ENCODE measurements around the gene VGLL3. TPM values are rescaled to one million over a fixed set of nuclear protein-coding genes. Genes with fewer than 3 reads are reported as not detected.

The VGLL3 gene
- total RNA-seq, 5 donors from 2014 or later (not counting 1 experiment from before 2014, with no cell fraction given) = 0.03 to 0.20 (median 0.03) TPM; not detected in 2

GRCh38 chr3:87000940-87001339 lies 10.0 kb upstream of the VGLL3 start:
- H3K27me3 Mint-ChIP-seq = no peaks in the 10 kb centered on the region
- ChIA-PET POLR2A (no interaction called here), CTCF (no interaction called here)
- H3K9me3 ChIP-seq = no peaks in the 10 kb centered on the region
- no peaks in the 10 kb centered on the region for H3K36me3 ChIP-seq (ENCODE audit: control insufficient read depth in 2 of 2, extremely low read depth in 1 of 2, insufficient read depth in 1 of 2, low read length in 1 of 2)
- no peak overlapping the region for H3K4me3 Mint-ChIP-seq
- ATAC-seq (replicated peaks in 1 of 4) (no peak), DNase-seq (no peak)
- H3K4me1 Mint-ChIP-seq = no peaks in the 10 kb centered on the region
- no peak overlapping the region for H3K27ac ChIP-seq (ENCODE audit: low read length)
- H3K36me3 Mint-ChIP-seq = no peaks in the 10 kb centered on the region
- H3K27me3 ChIP-seq (replicated peaks in 1 of 2; ENCODE audit: control insufficient read depth in 2 of 2, extremely low read depth in 1 of 2, insufficient read depth in 2 of 2, low read length in 1 of 2) = no peaks in the 10 kb centered on the region
- WGBS (ENCODE audit: insufficient coverage) = no CpG with 5 or more reads among the region's 4 CpGs
- H3K27ac Mint-ChIP-seq = no peak overlapping the region
- peaks cover 0 to 4% (median 0%) of the 10 kb centered on the region in 3 donors for H3K9me3 Mint-ChIP-seq
- H3K4me3 ChIP-seq (ENCODE audit: control insufficient read depth in 1 of 2, extremely low read depth in 1 of 2, low read length in 1 of 2) = no peak overlapping the region
- H3K4me1 ChIP-seq (ENCODE audit: control insufficient read depth in 1 of 2, extremely low read depth in 1 of 2, insufficient read depth in 2 of 2, low read length in 2 of 2) = no peaks in the 10 kb centered on the region

- ATAC-seq (replicated peaks in 1 of 4) (no peak), DNase-seq (no peak)
- no peaks in the 10 kb centered on the region for H3K27me3 ChIP-seq (replicated peaks in 1 of 2; ENCODE audit: control insufficient read depth in 2 of 2, extremely low read depth in 1 of 2, insufficient read depth in 2 of 2, low read length in 1 of 2)
- peaks cover under 1 to 6% of the 10 kb centered on the region in 2 donors for H3K27me3 Mint-ChIP-seq
- H3K9me3 ChIP-seq = no peaks in the 10 kb centered on the region
- no peak overlapping the region for H3K27ac ChIP-seq (ENCODE audit: low read length)
- CTCF ChIA-PET = no interaction called here
- no peaks in the 10 kb centered on the region for H3K4me1 Mint-ChIP-seq
- H3K4me1 ChIP-seq (ENCODE audit: control insufficient read depth in 1 of 2, extremely low read depth in 1 of 2, insufficient read depth in 2 of 2, low read length in 2 of 2) = no peaks in the 10 kb centered on the region
- no peak overlapping the region for H3K27ac Mint-ChIP-seq
- peaks cover 0 to 6% (median 4%) of the 10 kb centered on the region in 3 donors for H3K9me3 Mint-ChIP-seq
- H3K36me3 Mint-ChIP-seq = no peaks in the 10 kb centered on the region
- H3K4me3 Mint-ChIP-seq = no peak overlapping the region
- no peak overlapping the region for H3K4me3 ChIP-seq (ENCODE audit: control insufficient read depth in 1 of 2, extremely low read depth in 1 of 2, low read length in 1 of 2)
- WGBS (ENCODE audit: insufficient coverage) = 80% methylated on average over 1 of the region's 1 CpG
- POLR2A ChIA-PET = no interaction called here
- no peaks in the 10 kb centered on the region for H3K36me3 ChIP-seq (ENCODE audit: control insufficient read depth in 2 of 2, extremely low read depth in 1 of 2, insufficient read depth in 1 of 2, low read length in 1 of 2)
Observed at GRCh38 chr3:86998569-86998968, 7.6 kb upstream of the VGLL3 start.

- no peak overlapping the region for H3K27ac Mint-ChIP-seq
- DNase-seq (no peak), ATAC-seq (replicated peaks in 1 of 4) (no peak)
Observed at GRCh38 chr3:86996261-86996955, 5.5 kb upstream of the VGLL3 start.

GRCh38 chr3:86995537-86995936 lies 4.6 kb upstream of the VGLL3 start:
- ATAC-seq (replicated peaks in 1 of 4) (no peak), DNase-seq (no peak)
- H3K36me3 Mint-ChIP-seq = no peaks in the 10 kb centered on the region
- H3K9me3 Mint-ChIP-seq = peaks cover 0 to 8% (median 4%) of the 10 kb centered on the region in 3 donors
- Histone ChIP-seq H3K4me3 (ENCODE audit: control insufficient read depth in 1 of 2, extremely low read depth in 1 of 2, low read length in 1 of 2) (no peak overlapping the region), H3K36me3 (ENCODE audit: control insufficient read depth in 2 of 2, extremely low read depth in 1 of 2, insufficient read depth in 1 of 2, low read length in 1 of 2) (no peaks in the 10 kb centered on the region), H3K27me3 (replicated peaks in 1 of 2; ENCODE audit: control insufficient read depth in 2 of 2, extremely low read depth in 1 of 2, insufficient read depth in 2 of 2, low read length in 1 of 2) (peaks cover 0 to 6% of the 10 kb centered on the region in 2 experiments), H3K4me1 (ENCODE audit: control insufficient read depth in 1 of 2, extremely low read depth in 1 of 2, insufficient read depth in 2 of 2, low read length in 2 of 2) (peaks cover 0 to 4% of the 10 kb centered on the region in 2 experiments), H3K27ac (ENCODE audit: low read length) (no peak overlapping the region), H3K9me3 (no peaks in the 10 kb centered on the region)
- ChIA-PET CTCF (no interaction called here), POLR2A (no interaction called here)
- H3K27ac Mint-ChIP-seq = no peak overlapping the region
- peaks cover 6 to 13% of the 10 kb centered on the region in 2 donors for H3K27me3 Mint-ChIP-seq
- H3K4me1 Mint-ChIP-seq = peaks cover 0 to 2% (median 2%) of the 10 kb centered on the region in 3 donors
- 88% methylated on average over 2 of the region's 5 CpGs for WGBS (ENCODE audit: insufficient coverage)
- no peak overlapping the region for H3K4me3 Mint-ChIP-seq

More at GRCh38 chr3:86996261-86996955, 5.5 kb upstream of the VGLL3 start:
- H3K9me3 ChIP-seq = no peaks in the 10 kb centered on the region
- H3K27me3 Mint-ChIP-seq = peaks cover 6 to 13% of the 10 kb centered on the region in 2 donors
- no peak overlapping the region for H3K27ac ChIP-seq (ENCODE audit: low read length)
- 79% methylated on average over 2 of the region's 5 CpGs for WGBS (ENCODE audit: insufficient coverage)
- POLR2A ChIA-PET = no interaction called here
- H3K4me1 ChIP-seq (ENCODE audit: control insufficient read depth in 1 of 2, extremely low read depth in 1 of 2, insufficient read depth in 2 of 2, low read length in 2 of 2) = no peaks in the 10 kb centered on the region
- peaks cover 0 to 2% (median under 1%) of the 10 kb centered on the region in 3 donors for H3K4me1 Mint-ChIP-seq
- H3K4me3 Mint-ChIP-seq = no peak overlapping the region
- H3K27me3 ChIP-seq (replicated peaks in 1 of 2; ENCODE audit: control insufficient read depth in 2 of 2, extremely low read depth in 1 of 2, insufficient read depth in 2 of 2, low read length in 1 of 2) = peaks cover 0 to under 1% of the 10 kb centered on the region in 2 experiments
- no peaks in the 10 kb centered on the region for H3K36me3 Mint-ChIP-seq
- H3K36me3 ChIP-seq (ENCODE audit: control insufficient read depth in 2 of 2, extremely low read depth in 1 of 2, insufficient read depth in 1 of 2, low read length in 1 of 2) = no peaks in the 10 kb centered on the region
- H3K9me3 Mint-ChIP-seq = peaks cover 0 to 8% (median 4%) of the 10 kb centered on the region in 3 donors
- CTCF ChIA-PET = no interaction called here
- no peak overlapping the region for H3K4me3 ChIP-seq (ENCODE audit: control insufficient read depth in 1 of 2, extremely low read depth in 1 of 2, low read length in 1 of 2)

- Histone ChIP-seq H3K27me3 (replicated peaks in 1 of 2; ENCODE audit: control insufficient read depth in 2 of 2, extremely low read depth in 1 of 2, insufficient read depth in 2 of 2, low read length in 1 of 2) (peaks cover 4 to 10% of the 10 kb centered on the region in 2 experiments), H3K9me3 (no peaks in the 10 kb centered on the region), H3K4me3 (ENCODE audit: control insufficient read depth in 1 of 2, extremely low read depth in 1 of 2, low read length in 1 of 2) (no peak overlapping the region), H3K4me1 (ENCODE audit: control insufficient read depth in 1 of 2, extremely low read depth in 1 of 2, insufficient read depth in 2 of 2, low read length in 2 of 2) (peaks cover 0 to 6% of the 10 kb centered on the region in 2 experiments), H3K27ac (ENCODE audit: low read length) (no peak overlapping the region), H3K36me3 (ENCODE audit: control insufficient read depth in 2 of 2, extremely low read depth in 1 of 2, insufficient read depth in 1 of 2, low read length in 1 of 2) (no peaks in the 10 kb centered on the region)
- no peaks in the 10 kb centered on the region for H3K36me3 Mint-ChIP-seq
- ChIA-PET POLR2A (no interaction called here), CTCF (no interaction called here)
- H3K27me3 Mint-ChIP-seq = peaks cover 18 to 22% of the 10 kb centered on the region in 2 donors
- H3K4me3 Mint-ChIP-seq = no peak overlapping the region
- DNase-seq = no peak
- ATAC-seq (replicated peaks in 1 of 4) = no peak
- H3K9me3 Mint-ChIP-seq = peaks cover 0 to 8% (median 4%) of the 10 kb centered on the region in 3 donors
- 73% methylated on average over 7 of the region's 7 CpGs for WGBS (ENCODE audit: insufficient coverage)
- H3K27ac Mint-ChIP-seq = no peak overlapping the region
- H3K4me1 Mint-ChIP-seq = peaks cover 0 to 7% (median 3%) of the 10 kb centered on the region in 3 donors
Observed at GRCh38 chr3:86993704-86994103, 2.8 kb upstream of the VGLL3 start.

GRCh38 chr3:86991840-86992435 lies 989 bp upstream of the VGLL3 start:
- Mint-ChIP-seq H3K27ac (no peak overlapping the region), H3K27me3 (peaks cover 22 to 25% of the 10 kb centered on the region in 2 donors), H3K4me3 (no peak overlapping the region), H3K4me1 (peaks cover 0 to 7% (median 3%) of the 10 kb centered on the region in 3 donors), H3K9me3 (peaks cover 0 to 10% (median 8%) of the 10 kb centered on the region in 3 donors), H3K36me3 (no peaks in the 10 kb centered on the region)
- peaks cover 8 to 10% of the 10 kb centered on the region in 2 experiments for H3K27me3 ChIP-seq (replicated peaks in 1 of 2; ENCODE audit: control insufficient read depth in 2 of 2, extremely low read depth in 1 of 2, insufficient read depth in 2 of 2, low read length in 1 of 2)
- 93% methylated on average over 2 of the region's 8 CpGs for WGBS (ENCODE audit: insufficient coverage)
- no peak overlapping the region for H3K27ac ChIP-seq (ENCODE audit: low read length)
- no peaks in the 10 kb centered on the region for H3K36me3 ChIP-seq (ENCODE audit: control insufficient read depth in 2 of 2, extremely low read depth in 1 of 2, insufficient read depth in 1 of 2, low read length in 1 of 2)
- H3K4me1 ChIP-seq (ENCODE audit: control insufficient read depth in 1 of 2, extremely low read depth in 1 of 2, insufficient read depth in 2 of 2, low read length in 2 of 2) = peaks cover 0 to 6% of the 10 kb centered on the region in 2 experiments
- no peaks in the 10 kb centered on the region for H3K9me3 ChIP-seq
- DNase-seq (no peak), ATAC-seq (replicated peaks in 1 of 4) (no peak)
- CTCF ChIA-PET = no interaction called here
- H3K4me3 ChIP-seq (ENCODE audit: control insufficient read depth in 1 of 2, extremely low read depth in 1 of 2, low read length in 1 of 2) = no peak overlapping the region
- POLR2A ChIA-PET = no interaction called here

Measured in T-cell (primary cell).